ENCODE measurements around the gene TMEM170B.
A peak's percentile ranks its signal among the peaks of the same experiment; 100 is the strongest.

TMEM170B gene, protein sequence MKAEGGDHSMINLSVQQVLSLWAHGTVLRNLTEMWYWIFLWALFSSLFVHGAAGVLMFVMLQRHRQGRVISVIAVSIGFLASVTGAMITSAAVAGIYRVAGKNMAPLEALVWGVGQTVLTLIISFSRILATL

GRCh38 chr6:11537229-11538051, at the start of gene TMEM170B:
Gene TMEM170B (plus strand): TSS chr6:11537749. CDS start chr6:11538278, 529 bp downstream.
- TF ChIP-seq, protein P1, sequence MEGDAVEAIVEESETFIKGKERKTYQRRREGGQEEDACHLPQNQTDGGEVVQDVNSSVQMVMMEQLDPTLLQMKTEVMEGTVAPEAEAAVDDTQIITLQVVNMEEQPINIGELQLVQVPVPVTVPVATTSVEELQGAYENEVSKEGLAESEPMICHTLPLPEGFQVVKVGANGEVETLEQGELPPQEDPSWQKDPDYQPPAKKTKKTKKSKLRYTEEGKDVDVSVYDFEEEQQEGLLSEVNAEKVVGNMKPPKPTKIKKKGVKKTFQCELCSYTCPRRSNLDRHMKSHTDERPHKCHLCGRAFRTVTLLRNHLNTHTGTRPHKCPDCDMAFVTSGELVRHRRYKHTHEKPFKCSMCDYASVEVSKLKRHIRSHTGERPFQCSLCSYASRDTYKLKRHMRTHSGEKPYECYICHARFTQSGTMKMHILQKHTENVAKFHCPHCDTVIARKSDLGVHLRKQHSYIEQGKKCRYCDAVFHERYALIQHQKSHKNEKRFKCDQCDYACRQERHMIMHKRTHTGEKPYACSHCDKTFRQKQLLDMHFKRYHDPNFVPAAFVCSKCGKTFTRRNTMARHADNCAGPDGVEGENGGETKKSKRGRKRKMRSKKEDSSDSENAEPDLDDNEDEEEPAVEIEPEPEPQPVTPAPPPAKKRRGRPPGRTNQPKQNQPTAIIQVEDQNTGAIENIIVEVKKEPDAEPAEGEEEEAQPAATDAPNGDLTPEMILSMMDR (conservative IDR thresholded peaks at IDR 0.05; ENCODE audit: control insufficient read depth, insufficient read depth, low read depth, low read length): no peak
- peak within 1 kb of the TSS; percentile 47 for H3K4me3 ChIP-seq (ENCODE audit: control insufficient read depth, low read depth, low read length)
- DNase-seq (ENCODE audit: low read depth): peak; percentile 71

DNA sequence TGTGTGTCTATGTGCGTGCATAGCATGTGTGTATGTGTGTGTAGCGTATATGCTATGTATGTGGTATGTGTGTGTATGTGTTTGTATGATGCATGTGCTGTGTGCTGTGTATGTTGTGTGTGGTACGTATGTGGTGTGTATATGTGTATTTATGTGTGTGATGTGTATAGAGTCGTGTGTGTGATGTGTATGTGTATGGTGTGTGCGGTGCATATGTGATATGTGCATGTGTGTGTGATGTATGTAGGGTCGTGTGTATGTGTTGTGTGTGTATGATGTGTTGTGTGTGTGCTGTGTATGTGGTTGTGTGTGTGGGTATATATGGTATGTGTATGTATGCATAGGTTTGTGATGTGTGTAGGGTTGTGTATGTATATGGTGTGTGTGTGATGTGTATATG, 46.6 kb upstream of the TMEM170B start:
- TF ChIP-seq, protein P1 (conservative IDR thresholded peaks at IDR 0.05; ENCODE audit: control insufficient read depth, insufficient read depth, low read depth, low read length): no peak
- no peak overlapping the region for H3K4me3 ChIP-seq (ENCODE audit: control insufficient read depth, low read depth, low read length)
- DNase-seq (ENCODE audit: low read depth): no peak

DNA sequence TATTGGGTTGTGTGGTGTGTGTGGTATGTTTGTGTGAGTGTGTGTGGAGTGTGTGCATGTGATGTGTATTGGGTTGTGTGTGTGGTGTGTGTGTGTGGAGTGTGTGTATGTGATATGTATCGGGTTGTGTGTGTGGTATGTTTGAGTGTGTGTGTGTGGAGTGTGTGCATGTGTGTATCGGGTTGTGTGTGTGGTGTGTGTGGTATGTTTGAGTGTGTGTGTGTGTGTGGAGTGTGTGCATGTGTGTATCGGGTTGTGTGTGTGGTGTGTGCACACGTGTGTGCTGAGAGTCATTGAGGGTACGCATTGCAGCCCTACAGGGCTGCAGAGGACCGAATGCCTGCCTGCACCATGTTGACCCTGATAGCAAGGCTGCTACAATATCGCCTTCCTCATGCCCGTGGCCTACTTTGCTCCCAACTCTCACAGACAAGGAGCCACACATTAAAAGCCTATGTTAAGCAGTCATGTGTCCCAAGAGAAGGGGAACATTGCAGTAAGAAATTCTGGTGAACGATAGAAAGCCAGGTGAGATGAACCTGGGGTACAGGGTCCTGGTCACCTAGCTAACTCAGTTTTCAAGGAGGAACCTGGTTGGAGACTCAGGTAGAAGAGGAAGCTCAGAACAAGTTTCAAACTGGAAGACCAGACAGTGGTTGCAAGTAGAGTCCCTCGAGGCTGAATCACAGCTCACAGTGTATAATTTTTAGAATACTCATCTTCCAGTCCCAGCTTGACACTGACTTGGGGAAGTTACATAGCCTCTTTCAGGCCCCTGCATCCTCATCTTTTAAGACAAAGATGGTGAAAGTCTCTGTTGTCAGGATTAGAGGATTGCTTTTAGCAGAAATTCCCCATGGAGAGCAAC, 45.7 kb upstream of the TMEM170B start:
- no peak for DNase-seq (ENCODE audit: low read depth)
- TF ChIP-seq, protein P1 (conservative IDR thresholded peaks at IDR 0.05; ENCODE audit: control insufficient read depth, insufficient read depth, low read depth, low read length): no peak
- no peak overlapping the region for H3K4me3 ChIP-seq (ENCODE audit: control insufficient read depth, low read depth, low read length)

DNA sequence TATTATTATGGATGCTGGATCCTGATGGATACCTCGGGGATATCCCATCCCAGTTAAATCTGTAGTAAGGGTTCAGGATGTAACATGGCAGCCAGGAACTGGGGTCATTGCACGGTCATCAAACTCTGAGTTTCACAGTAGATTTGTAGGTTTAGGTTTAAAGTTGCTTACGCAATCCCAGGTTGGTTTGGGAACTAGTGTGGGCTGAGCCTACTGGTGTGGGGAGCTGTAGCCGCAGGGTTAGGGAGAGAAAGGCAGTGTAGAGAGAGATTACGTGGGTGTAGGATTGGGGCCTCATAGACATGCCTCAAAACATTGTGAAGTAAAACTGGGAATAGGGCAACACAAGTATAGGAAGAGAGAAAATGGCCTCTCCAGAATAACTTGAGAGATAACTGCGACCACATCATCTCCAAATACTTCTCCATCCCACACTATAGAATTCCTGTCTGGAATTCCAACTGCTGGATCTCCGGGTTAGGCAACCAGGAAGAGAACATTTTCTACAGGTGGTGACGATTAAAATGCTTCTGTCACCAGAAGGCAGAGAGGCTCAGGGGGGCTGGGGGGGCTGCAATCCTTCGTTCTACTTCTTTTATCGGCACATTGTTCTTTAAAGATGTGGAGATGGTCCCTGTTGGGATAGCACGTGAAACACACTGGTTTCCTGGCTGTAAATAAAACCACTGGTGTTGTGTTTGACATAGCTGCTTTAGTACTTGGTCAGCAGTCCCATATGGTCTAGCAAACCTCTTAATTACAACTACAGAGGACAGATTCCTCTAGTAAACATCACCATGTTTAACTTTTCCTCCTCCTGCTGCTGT, 44.9 kb upstream of the TMEM170B start:
- TF ChIP-seq, protein P1 (conservative IDR thresholded peaks at IDR 0.05; ENCODE audit: control insufficient read depth, insufficient read depth, low read depth, low read length): no peak
- peak; percentile 20 for DNase-seq (ENCODE audit: low read depth)
- no peak overlapping the region for H3K4me3 ChIP-seq (ENCODE audit: control insufficient read depth, low read depth, low read length)

- no peak for DNase-seq (ENCODE audit: low read depth)
- TF ChIP-seq, protein P1 (conservative IDR thresholded peaks at IDR 0.05; ENCODE audit: control insufficient read depth, insufficient read depth, low read depth, low read length): no peak
- no peak overlapping the region for H3K4me3 ChIP-seq (ENCODE audit: control insufficient read depth, low read depth, low read length)
Measured at GRCh38 chr6:11493974-11494373, 43.6 kb upstream of the TMEM170B start.

Data from fibroblast of mammary gland (primary cell).